BLaER1 treated with 17β-estradiol and CSF1 and Interleukin-3, amounts not matched to agents 10 nM and 100 nM (cell line): ENCODE data around the gene MPRIP.
A peak's percentile ranks its signal among the peaks of the same experiment; 100 is the strongest.

ENCODE experiments used
- H3K27ac ChIP-seq, 11 experiments: shearing (Covaris generic); formaldehyde crosslinking; 2 replicates each; pipeline ENCODE4 v1.8.1; 2022
- H3K27me3 ChIP-seq, 11 experiments: shearing (Covaris generic); formaldehyde crosslinking; 2 replicates each; pipeline ENCODE4 v1.8.1; 2022
- H3K36me3 ChIP-seq, 11 experiments: shearing (Covaris generic); formaldehyde crosslinking; 2 replicates each; pipeline ENCODE4 v1.8.1; 2022
- H3K4me1 ChIP-seq, 10 experiments: shearing (Covaris generic); formaldehyde crosslinking; 2 replicates each; pipeline ENCODE4 v1.8.1; 2022
- H3K4me2 ChIP-seq, 11 experiments: shearing (Covaris generic); formaldehyde crosslinking; 2 replicates each; pipeline ENCODE4 v1.8.1; 2022
- H3K4me3 ChIP-seq, 10 experiments: shearing (Covaris generic); formaldehyde crosslinking; 2 replicates each; pipeline ENCODE4 v1.8.1; 2022
- H3K9ac ChIP-seq, 11 experiments: shearing (Covaris generic); formaldehyde crosslinking; 2 replicates each; pipeline ENCODE4 v1.8.1; 2022
- H3K9me3 ChIP-seq, 11 experiments: shearing (Covaris generic); formaldehyde crosslinking; replicated peaks in 1 of 11; 2 replicates each; pipeline ENCODE4 v1.8.1; 2022
- H4K20me1 ChIP-seq, 11 experiments: shearing (Covaris generic); formaldehyde crosslinking; 2 replicates each; pipeline ENCODE4 v1.8.1; 2022
- Cebpa-rat ChIP-seq, 11 experiments: shearing (Covaris generic); IDR thresholded peaks; 2 replicates each; pipeline ENCODE4 v1.8.1; 2022

Gene MPRIP

GRCh38 chr17:17104036-17104435, 61.8 kb downstream of the MPRIP start:
- Histone ChIP-seq H3K4me1 (peaks cover 44 to 98% (median 88%) of the 10 kb centered on the region in 10 experiments), H3K36me3 (peaks cover 0 to 73% (median 36%) of the 10 kb centered on the region in 11 experiments; a peak in 16 of 22 replicates), H3K27ac (peak overlapping the region in 1 of 11 experiments; percentile 4; a peak in 2 of 22 replicates), H3K27me3 (no peaks in the 10 kb centered on the region), H3K9ac (0 out of 22 replicates have a peak overlapping the region, but pooled peaks of 1 of the 11 experiments have one; percentile 13), H3K9me3 (no peaks in the 10 kb centered on the region), H3K4me3 (no peak overlapping the region), H3K4me2 (peak overlapping the region in 7 of 11 experiments; percentile 1 to 69 (median 55); a peak in 9 of 22 replicates), H4K20me1 (peaks cover 68 to 100% (median 100%) of the 10 kb centered on the region in 11 experiments; a peak in 21 of 22 replicates)
- TF ChIP-seq Cebpa-rat (IDR thresholded peaks at IDR 0.05): no peak

- Histone ChIP-seq H4K20me1 (peaks cover 72 to 100% (median 100%) of the 10 kb centered on the region in 11 experiments; a peak in 21 of 22 replicates), H3K9ac (0 out of 22 replicates have a peak overlapping the region, but pooled peaks of 1 of the 11 experiments have one; percentile 21), H3K27me3 (no peaks in the 10 kb centered on the region), H3K4me3 (no peak overlapping the region), H3K36me3 (peaks cover 0 to 68% (median 33%) of the 10 kb centered on the region in 11 experiments; a peak in 16 of 22 replicates), H3K4me1 (peaks cover 49 to 98% (median 91%) of the 10 kb centered on the region in 10 experiments), H3K27ac (peak overlapping the region in 2 of 11 experiments; percentile 0 to 4; a peak in 3 of 22 replicates), H3K4me2 (peak overlapping the region in 7 of 11 experiments; percentile 6 to 69 (median 51); a peak in 9 of 22 replicates), H3K9me3 (no peaks in the 10 kb centered on the region)
- no peak for TF ChIP-seq Cebpa-rat (IDR thresholded peaks at IDR 0.05)
These were observed 62.2 kb downstream of the MPRIP start for GRCh38 chr17:17104494-17104893.

DNA sequence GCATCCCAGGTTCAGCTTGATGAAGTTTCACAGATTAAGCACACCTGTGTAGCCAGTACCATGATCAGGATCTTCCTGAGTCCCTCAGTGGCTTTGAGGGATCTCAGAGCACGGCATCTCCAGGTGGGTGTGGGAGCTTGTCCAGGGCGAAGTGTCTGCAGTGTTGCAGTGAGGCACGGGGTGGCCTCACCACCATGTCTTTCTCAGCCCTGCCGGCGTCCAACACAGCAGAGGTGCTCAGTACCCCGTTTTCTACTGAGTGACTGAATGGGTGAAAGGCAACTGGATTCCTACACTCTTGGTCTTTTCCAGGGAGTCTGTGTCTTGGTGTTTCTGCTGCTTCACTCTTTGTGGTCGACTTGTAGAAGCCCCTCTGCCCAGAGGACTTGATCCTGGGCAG, 63.7 kb downstream of the MPRIP start:
- Histone ChIP-seq H3K4me2 (peak overlapping the region in 10 of 11 experiments; percentile 29 to 94 (median 84); a peak in 10 of 22 replicates), H3K36me3 (peaks cover 0 to 53% (median 23%) of the 10 kb centered on the region in 11 experiments; a peak in 13 of 22 replicates), H3K4me3 (no peak overlapping the region), H4K20me1 (peaks cover 76 to 100% (median 100%) of the 10 kb centered on the region in 11 experiments; a peak in 21 of 22 replicates), H3K4me1 (peaks cover 63 to 100% (median 98%) of the 10 kb centered on the region in 10 experiments), H3K27me3 (no peaks in the 10 kb centered on the region), H3K9me3 (no peaks in the 10 kb centered on the region), H3K27ac (peak overlapping the region in 2 of 11 experiments; percentile 13 to 25; a peak in 1 of 22 replicates), H3K9ac (0 out of 22 replicates have a peak overlapping the region, but pooled peaks of 1 of the 11 experiments have one; percentile 1)
- TF ChIP-seq Cebpa-rat (IDR thresholded peaks at IDR 0.05): no peak

DNA sequence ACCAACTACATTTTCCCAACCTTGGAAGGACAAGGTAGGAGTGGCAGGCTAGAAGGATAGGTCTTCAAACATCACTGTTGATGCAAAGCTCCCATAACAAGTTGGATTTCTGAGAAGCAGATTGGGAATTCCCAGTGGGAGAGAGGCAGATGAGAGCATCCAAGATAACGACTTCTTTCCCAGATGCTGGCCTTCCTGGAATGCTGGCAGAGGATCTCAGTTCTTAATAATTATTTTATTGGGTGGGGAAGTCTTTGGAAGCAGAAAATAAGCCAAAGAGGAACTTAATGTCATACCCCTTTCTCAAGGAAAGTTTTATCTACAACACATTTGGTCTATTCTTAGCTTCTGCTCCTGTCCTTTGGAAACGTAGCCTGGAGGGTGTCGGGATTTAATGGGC, 64.5 kb downstream of the MPRIP start:
- Histone ChIP-seq H4K20me1 (peaks cover 83 to 100% (median 100%) of the 10 kb centered on the region in 11 experiments; a peak in 21 of 22 replicates), H3K4me3 (no peak overlapping the region), H3K4me1 (peaks cover 71 to 100% (median 99%) of the 10 kb centered on the region in 10 experiments), H3K27ac (peak overlapping the region in 2 of 11 experiments; percentile 14 to 65; a peak in 1 of 22 replicates), H3K36me3 (peaks cover 0 to 48% (median 20%) of the 10 kb centered on the region in 11 experiments; a peak in 11 of 22 replicates), H3K27me3 (no peaks in the 10 kb centered on the region), H3K9me3 (no peaks in the 10 kb centered on the region), H3K4me2 (peak overlapping the region; percentile 73 to 94 (median 85)), H3K9ac (peak overlapping the region in 5 of 11 experiments; percentile 15 to 59 (median 40); a peak in 6 of 22 replicates)
- TF ChIP-seq Cebpa-rat (IDR thresholded peaks at IDR 0.05): no peak

DNA sequence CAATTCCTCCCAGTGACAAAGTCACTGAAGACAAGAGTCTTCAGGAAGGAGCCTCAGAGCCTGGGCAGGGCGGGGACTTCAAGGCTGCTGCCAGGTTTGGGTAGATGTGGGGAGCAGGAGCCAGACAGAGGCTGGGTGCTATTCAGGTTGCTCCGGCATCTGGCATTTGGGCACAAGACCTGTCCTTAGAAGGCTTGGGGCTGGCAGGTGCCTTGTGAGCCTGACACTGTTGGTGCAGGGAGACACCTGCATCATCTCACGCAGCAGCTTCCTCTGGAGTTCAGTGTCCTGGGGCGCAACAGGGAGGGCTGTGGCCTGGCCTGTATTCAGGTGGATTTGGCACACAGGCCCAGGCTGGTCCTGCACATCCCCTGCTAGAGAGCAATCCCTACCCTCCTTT, 65.0 kb downstream of the MPRIP start:
- no peak for TF ChIP-seq Cebpa-rat (IDR thresholded peaks at IDR 0.05)
- no peaks in the 10 kb centered on the region for H3K9me3 ChIP-seq
- H3K27me3 ChIP-seq: no peaks in the 10 kb centered on the region; a peak in 1 of 22 replicates
- H4K20me1 ChIP-seq: peaks cover 86 to 100% (median 100%) of the 10 kb centered on the region in 11 experiments; a peak in 21 of 22 replicates
- peak overlapping the region in 7 of 11 experiments; percentile 15 to 61 (median 43); a peak in 11 of 22 replicates for H3K9ac ChIP-seq
- H3K4me2 ChIP-seq: peak overlapping the region; percentile 73 to 94 (median 85)
- peaks cover 73 to 100% (median 99%) of the 10 kb centered on the region in 10 experiments for H3K4me1 ChIP-seq
- H3K36me3 ChIP-seq: peaks cover 0 to 43% (median 16%) of the 10 kb centered on the region in 11 experiments; a peak in 10 of 22 replicates
- no peak overlapping the region for H3K4me3 ChIP-seq
- peak overlapping the region in 2 of 11 experiments; percentile 14 to 65; a peak in 5 of 22 replicates for H3K27ac ChIP-seq

DNA sequence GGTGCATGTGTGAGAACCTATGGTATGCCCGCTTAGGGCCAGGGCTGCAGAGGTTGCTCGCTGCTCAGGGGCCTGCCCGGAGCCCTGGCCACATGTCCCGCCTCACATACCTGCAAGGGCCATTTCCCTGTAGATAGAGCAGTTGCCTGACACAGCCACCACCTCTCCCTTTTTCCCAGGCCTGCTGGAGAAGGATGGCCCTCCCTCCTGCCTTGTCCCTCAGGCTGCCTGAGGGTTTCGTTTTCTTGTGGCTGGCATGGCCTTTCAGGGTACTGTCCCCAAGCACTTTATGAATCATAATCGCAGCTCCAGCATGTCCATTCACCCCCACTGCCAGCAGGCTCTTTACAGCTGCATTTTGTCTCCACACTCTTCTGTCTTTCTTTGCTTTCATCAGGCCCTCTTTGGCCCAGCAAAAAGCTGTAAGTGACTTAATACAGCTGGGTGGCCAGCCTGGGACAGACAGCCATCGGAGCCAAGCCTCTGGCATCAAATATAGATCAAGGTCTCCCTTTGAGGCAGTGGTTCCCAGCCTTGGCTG, 65.7 kb downstream of the MPRIP start:
- H3K9me3 ChIP-seq: no peaks in the 10 kb centered on the region
- no peak overlapping the region; a peak in 1 of 20 replicates for H3K4me3 ChIP-seq
- H3K36me3 ChIP-seq: peaks cover 0 to 37% (median 16%) of the 10 kb centered on the region in 11 experiments; a peak in 9 of 22 replicates
- peak overlapping the region in 8 of 11 experiments; percentile 11 to 65 (median 44); a peak in 10 of 22 replicates for H3K27ac ChIP-seq
- H3K9ac ChIP-seq: peak overlapping the region in 10 of 11 experiments; percentile 13 to 61 (median 36); a peak in 14 of 22 replicates
- no peak for TF ChIP-seq Cebpa-rat (IDR thresholded peaks at IDR 0.05)
- peaks cover 66 to 100% (median 99%) of the 10 kb centered on the region in 10 experiments for H3K4me1 ChIP-seq
- H3K27me3 ChIP-seq: no peaks in the 10 kb centered on the region; a peak in 1 of 22 replicates
- H4K20me1 ChIP-seq: peaks cover 86 to 100% (median 100%) of the 10 kb centered on the region in 11 experiments; a peak in 21 of 22 replicates
- H3K4me2 ChIP-seq: peak overlapping the region; percentile 73 to 94 (median 85)

DNA sequence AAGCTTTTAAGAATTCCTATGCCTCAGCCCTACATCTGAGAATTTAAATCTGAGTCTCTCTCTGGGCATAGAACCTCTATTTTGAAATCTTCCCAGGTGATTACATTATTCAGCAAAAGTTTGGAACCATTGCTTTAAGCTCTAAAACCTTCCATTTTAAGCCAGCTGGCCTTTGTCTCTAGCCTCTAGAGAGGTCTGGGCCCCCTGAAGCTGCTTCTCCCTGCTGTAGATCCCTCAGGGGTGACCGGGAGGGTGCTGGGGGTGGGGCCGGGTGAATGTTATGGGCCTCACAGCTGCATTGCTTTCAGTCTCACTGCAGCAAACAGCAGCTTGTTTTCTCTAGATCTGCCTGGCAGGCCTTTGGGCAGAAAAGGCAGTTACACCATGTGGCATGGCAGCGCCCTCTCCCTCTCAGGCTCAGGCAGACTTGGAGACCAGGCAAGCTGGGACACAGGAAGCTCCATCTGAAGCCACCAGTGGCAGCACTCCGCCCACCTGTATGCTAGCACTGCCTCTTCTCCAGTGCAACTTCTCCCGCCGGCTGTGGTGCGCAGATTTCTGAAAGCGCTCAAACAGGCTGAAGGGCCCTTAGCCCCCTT, 66.3 kb downstream of the MPRIP start:
- Histone ChIP-seq H3K9ac (peak overlapping the region in 10 of 11 experiments; percentile 13 to 61 (median 36); a peak in 14 of 22 replicates), H3K36me3 (peaks cover 0 to 37% (median 16%) of the 10 kb centered on the region in 11 experiments; a peak in 9 of 22 replicates), H3K27ac (peak overlapping the region in 8 of 11 experiments; percentile 11 to 65 (median 44); a peak in 12 of 22 replicates), H3K4me2 (peak overlapping the region; percentile 73 to 94 (median 85)), H3K27me3 (no peaks in the 10 kb centered on the region; a peak in 1 of 22 replicates), H3K4me3 (no peak overlapping the region; a peak in 1 of 20 replicates), H3K9me3 (no peaks in the 10 kb centered on the region), H4K20me1 (peaks cover 86 to 100% (median 100%) of the 10 kb centered on the region in 11 experiments; a peak in 21 of 22 replicates), H3K4me1 (peaks cover 61 to 100% (median 99%) of the 10 kb centered on the region in 10 experiments)
- TF ChIP-seq Cebpa-rat (IDR thresholded peaks at IDR 0.05): no peak

GRCh38 chr17:17109256-17109655, 67.0 kb downstream of the MPRIP start:
- Histone ChIP-seq H3K27me3 (no peaks in the 10 kb centered on the region; a peak in 1 of 22 replicates), H4K20me1 (peaks cover 84 to 100% (median 100%) of the 10 kb centered on the region in 11 experiments; a peak in 21 of 22 replicates), H3K4me2 (peak overlapping the region; percentile 73 to 94 (median 85)), H3K9me3 (no peaks in the 10 kb centered on the region), H3K4me1 (peaks cover 61 to 100% (median 99%) of the 10 kb centered on the region in 10 experiments), H3K4me3 (no peak overlapping the region), H3K9ac (peak overlapping the region in 7 of 11 experiments; percentile 5 to 61 (median 47); a peak in 6 of 22 replicates), H3K27ac (peak overlapping the region in 5 of 11 experiments; percentile 18 to 65 (median 55); a peak in 7 of 22 replicates), H3K36me3 (peaks cover 0 to 36% (median 11%) of the 10 kb centered on the region in 11 experiments; a peak in 9 of 22 replicates)
- TF ChIP-seq Cebpa-rat (IDR thresholded peaks at IDR 0.05): no peak
